Panc1 (cell line): ENCODE results near the gene THSD8. TPM values are rescaled to one million over a fixed set of nuclear protein-coding genes. Genes with fewer than 3 reads are reported as not detected.

Experiments used
- ATAC-seq: fragments of 200-7000 bp; cut with Tn5 transposase; 2 replicates; pipeline ENCODE4 v1.9.1; 2020; ENCODE audit warnings: mild to moderate bottlenecking, moderate library complexity
- BruUV-seq: library from RNA; stranded (reverse); fragments of 400-500 nt; replicated peaks from 2 replicates; lab custom pipeline; 2021; lab: Mats Ljungman, UMichigan
- CTCF ChIA-PET: fragments of 300-600 bp; sonication (Branson Sonifier 250); formaldehyde crosslinking; loops from one replicate; lab custom pipeline; 2022; ENCODE audit warnings: antibody characterized with exemption; lab: Charles Lee
- POLR2A ChIA-PET: fragments of 300-600 bp; sonication (Branson Sonifier 250); formaldehyde crosslinking; loops from one replicate; lab custom pipeline; 2022; ENCODE audit warnings: antibody characterized with exemption; lab: Charles Lee
- DNase-seq: peaks from one replicate; pipeline ENCODE4 v3.0.0-alpha.2; 2010; ENCODE audit warnings: low read depth, low spot score
- H3K27ac ChIP-seq: 2 replicates; pipeline ENCODE4 v1.5.1; 2011; ENCODE audit warnings: mild to moderate bottlenecking, low read length, inconsistent platforms
- H3K27me3 ChIP-seq: fragments of 200-500 bp; sonication (Bioruptor generic); 2 replicates; pipeline ENCODE4 v1.6.0; 2014; ENCODE audit warnings: low read length, inconsistent platforms; ENCODE audit not compliant: control insufficient read depth, insufficient read depth
- H3K36me3 ChIP-seq: fragments of 200-500 bp; sonication (Bioruptor generic); 2 replicates; pipeline ENCODE4 v1.5.1; 2014; ENCODE audit warnings: inconsistent platforms, mild to moderate bottlenecking, low read length, moderate library complexity; ENCODE audit not compliant: control insufficient read depth, insufficient read depth
- H3K4me1 ChIP-seq: 2 replicates; pipeline ENCODE4 v1.5.1; 2011; ENCODE audit warnings: inconsistent platforms, mild to moderate bottlenecking, low read length, moderate library complexity; ENCODE audit not compliant: control insufficient read depth, insufficient read depth
- H3K4me3 ChIP-seq, 2 experiments: 2 replicates each; pipeline ENCODE4 v1.5.1; 2011 to 2012; ENCODE audit warnings: low read depth in 2 of 2, low read length in 2 of 2, mild to moderate bottlenecking in 2 of 2, inconsistent platforms in 1 of 2, moderate library complexity in 1 of 2
- H3K9me3 ChIP-seq: fragments of 200-500 bp; sonication (Bioruptor generic); 2 replicates; pipeline ENCODE4 v1.5.1; 2014; ENCODE audit warnings: low read depth, mild to moderate bottlenecking, inconsistent platforms, low read length, moderate library complexity; ENCODE audit not compliant: control insufficient read depth, insufficient read depth
- POLR2AphosphoS5 ChIP-seq: IDR thresholded peaks from 2 replicates; pipeline ENCODE4 v1.6.1; 2012; ENCODE audit warnings: mild to moderate bottlenecking, low read depth, low read length, moderate library complexity
- SIN3A ChIP-seq: IDR thresholded peaks from 2 replicates; pipeline ENCODE4 v1.6.1; 2012; ENCODE audit warnings: low read depth, mild to moderate bottlenecking, low read length, moderate library complexity, borderline replicate concordance; ENCODE audit not compliant: insufficient read depth
- TCF7L2 ChIP-seq: IDR thresholded peaks from 2 replicates; pipeline ENCODE4 v1.6.1; 2011; ENCODE audit warnings: mild to moderate bottlenecking, low read depth, low read length, inconsistent platforms
- in situ Hi-C: cut with HindIII; loops from 2 replicates; pipeline ENCODE4 v1.10.0; 2016; ENCODE audit warnings: low sequenced_read_pairs, low pct_unique_long_range_greater_than_20kb
- intact Hi-C: fragments of 100-400 bp; cut with micrococcal nuclease; formaldehyde crosslinking; loops from one replicate; pipeline ENCODE4 v1.10.0; 2022; ENCODE audit not compliant: unreplicated experiment
- total RNA-seq: library from RNA; stranded (reverse); gene quantifications from one replicate; pipeline ENCODE4 v1.2.1, GENCODE V29; 2021; ENCODE audit not compliant: unreplicated experiment
- TF ChIP-seq, protein P1 (sequence below): fragments of 450-650 bp; IDR thresholded peaks from 2 replicates; pipeline ENCODE4 v1.5.1; 2017; ENCODE audit warnings: mild to moderate bottlenecking
- TF ChIP-seq, protein P2 (sequence below), 2 experiments: IDR thresholded peaks; 2 replicates each; pipeline ENCODE4 v1.6.1; 2011 to 2012; ENCODE audit warnings: low read depth in 2 of 2, control low read depth in 1 of 2, low read length in 1 of 2, mild to moderate bottlenecking in 1 of 2, moderate library complexity in 1 of 2; ENCODE audit not compliant: insufficient read depth in 1 of 2

THSD8 gene
- total RNA-seq, 1 experiment from 2014 or later = 24.8 TPM

- Histone ChIP-seq H3K27ac (peak overlapping the region; percentile 44; the same call in 1 of the 2 replicates), H3K4me1 (no peaks in the 10 kb centered on the region), H3K4me3 (peak overlapping the region; percentile 52 to 60), H3K27me3 (no peaks in the 10 kb centered on the region), H3K9me3 (no peaks in the 10 kb centered on the region), H3K36me3 (no peaks in the 10 kb centered on the region)
- ATAC-seq (peak; percentile 98), DNase-seq (no peak)
- CTCF ChIA-PET = interaction anchor here (0.5 to 1.8 kb wide), 11 partner anchors 8 to 107 kb away, joined by 3 to 37 read pairs (median 5); partner anchors contain the start of gene HOOK2
- no TSS peak for BruUV-seq
- TF ChIP-seq, protein P1, sequence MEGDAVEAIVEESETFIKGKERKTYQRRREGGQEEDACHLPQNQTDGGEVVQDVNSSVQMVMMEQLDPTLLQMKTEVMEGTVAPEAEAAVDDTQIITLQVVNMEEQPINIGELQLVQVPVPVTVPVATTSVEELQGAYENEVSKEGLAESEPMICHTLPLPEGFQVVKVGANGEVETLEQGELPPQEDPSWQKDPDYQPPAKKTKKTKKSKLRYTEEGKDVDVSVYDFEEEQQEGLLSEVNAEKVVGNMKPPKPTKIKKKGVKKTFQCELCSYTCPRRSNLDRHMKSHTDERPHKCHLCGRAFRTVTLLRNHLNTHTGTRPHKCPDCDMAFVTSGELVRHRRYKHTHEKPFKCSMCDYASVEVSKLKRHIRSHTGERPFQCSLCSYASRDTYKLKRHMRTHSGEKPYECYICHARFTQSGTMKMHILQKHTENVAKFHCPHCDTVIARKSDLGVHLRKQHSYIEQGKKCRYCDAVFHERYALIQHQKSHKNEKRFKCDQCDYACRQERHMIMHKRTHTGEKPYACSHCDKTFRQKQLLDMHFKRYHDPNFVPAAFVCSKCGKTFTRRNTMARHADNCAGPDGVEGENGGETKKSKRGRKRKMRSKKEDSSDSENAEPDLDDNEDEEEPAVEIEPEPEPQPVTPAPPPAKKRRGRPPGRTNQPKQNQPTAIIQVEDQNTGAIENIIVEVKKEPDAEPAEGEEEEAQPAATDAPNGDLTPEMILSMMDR = peak; percentile 94
- no peak for TF ChIP-seq TCF7L2
- TF ChIP-seq, protein P2, sequence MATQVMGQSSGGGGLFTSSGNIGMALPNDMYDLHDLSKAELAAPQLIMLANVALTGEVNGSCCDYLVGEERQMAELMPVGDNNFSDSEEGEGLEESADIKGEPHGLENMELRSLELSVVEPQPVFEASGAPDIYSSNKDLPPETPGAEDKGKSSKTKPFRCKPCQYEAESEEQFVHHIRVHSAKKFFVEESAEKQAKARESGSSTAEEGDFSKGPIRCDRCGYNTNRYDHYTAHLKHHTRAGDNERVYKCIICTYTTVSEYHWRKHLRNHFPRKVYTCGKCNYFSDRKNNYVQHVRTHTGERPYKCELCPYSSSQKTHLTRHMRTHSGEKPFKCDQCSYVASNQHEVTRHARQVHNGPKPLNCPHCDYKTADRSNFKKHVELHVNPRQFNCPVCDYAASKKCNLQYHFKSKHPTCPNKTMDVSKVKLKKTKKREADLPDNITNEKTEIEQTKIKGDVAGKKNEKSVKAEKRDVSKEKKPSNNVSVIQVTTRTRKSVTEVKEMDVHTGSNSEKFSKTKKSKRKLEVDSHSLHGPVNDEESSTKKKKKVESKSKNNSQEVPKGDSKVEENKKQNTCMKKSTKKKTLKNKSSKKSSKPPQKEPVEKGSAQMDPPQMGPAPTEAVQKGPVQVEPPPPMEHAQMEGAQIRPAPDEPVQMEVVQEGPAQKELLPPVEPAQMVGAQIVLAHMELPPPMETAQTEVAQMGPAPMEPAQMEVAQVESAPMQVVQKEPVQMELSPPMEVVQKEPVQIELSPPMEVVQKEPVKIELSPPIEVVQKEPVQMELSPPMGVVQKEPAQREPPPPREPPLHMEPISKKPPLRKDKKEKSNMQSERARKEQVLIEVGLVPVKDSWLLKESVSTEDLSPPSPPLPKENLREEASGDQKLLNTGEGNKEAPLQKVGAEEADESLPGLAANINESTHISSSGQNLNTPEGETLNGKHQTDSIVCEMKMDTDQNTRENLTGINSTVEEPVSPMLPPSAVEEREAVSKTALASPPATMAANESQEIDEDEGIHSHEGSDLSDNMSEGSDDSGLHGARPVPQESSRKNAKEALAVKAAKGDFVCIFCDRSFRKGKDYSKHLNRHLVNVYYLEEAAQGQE (IDR thresholded peaks at IDR 0.05; ENCODE audit: insufficient read depth in 1 of 2, low read depth in 2 of 2, low read length in 1 of 2) = no peak
- no peak; the same call in 1 of the 2 replicates for TF ChIP-seq POLR2AphosphoS5
- no peak for TF ChIP-seq SIN3A
- intact Hi-C loops (no loop called here), in situ Hi-C loops (no loop called here)
- POLR2A ChIA-PET = interaction anchor here (0.8 to 1.8 kb wide), 4 partner anchors 23 to 40 kb away, joined by 3 to 17 read pairs (median 4); partner anchors contain the start of genes JUNB and RNASEH2A
Observed at GRCh38 chr19:12766051-12766521, 35.8 kb upstream of the THSD8 start.

DNA sequence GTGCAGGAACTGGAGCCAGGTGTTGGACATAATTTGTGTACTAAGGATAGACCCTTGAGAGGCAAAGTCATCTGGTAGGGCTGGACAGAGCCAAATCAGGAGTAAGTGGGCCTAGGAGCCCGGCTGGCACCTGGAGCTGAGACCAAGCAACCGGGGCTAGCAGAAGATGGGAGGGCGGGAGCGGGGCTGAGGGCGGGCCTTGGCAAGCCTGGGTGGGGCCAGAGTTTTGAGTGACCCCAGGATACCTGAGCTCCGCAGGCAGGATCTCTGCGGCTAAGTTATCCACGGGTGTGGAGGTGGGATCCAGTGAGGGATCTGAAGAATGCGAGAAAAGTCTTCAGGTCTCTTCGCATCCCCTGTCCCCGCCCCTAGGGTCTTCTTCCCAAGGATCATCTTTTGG lies 34.7 kb upstream of the THSD8 start:
- ATAC-seq (no peak), DNase-seq (no peak)
- CTCF ChIA-PET = interaction anchor here (1.0 kb wide), 1 partner anchor 29 kb away, joined by 4 read pairs; no protein-coding TSS in a partner anchor
- in situ Hi-C loops (no loop called here), intact Hi-C loops (no loop called here)
- POLR2A ChIA-PET = interaction anchor here (1.7 kb wide), 1 partner anchor 25 kb away, joined by 5 read pairs; the partner anchor contains the start of gene JUNB
- BruUV-seq = no TSS peak
- Histone ChIP-seq H3K27ac (no peak overlapping the region), H3K36me3 (no peaks in the 10 kb centered on the region), H3K9me3 (no peaks in the 10 kb centered on the region), H3K4me3 (no peak overlapping the region), H3K27me3 (no peaks in the 10 kb centered on the region), H3K4me1 (no peaks in the 10 kb centered on the region)
- no peak for TF ChIP-seq POLR2AphosphoS5
- TF ChIP-seq, protein P1 = no peak
- no peak for TF ChIP-seq SIN3A
- TF ChIP-seq, protein P2 (IDR thresholded peaks at IDR 0.05; ENCODE audit: insufficient read depth in 1 of 2, low read depth in 2 of 2, low read length in 1 of 2) = no peak
- TF ChIP-seq TCF7L2 = no peak
